Parathyroid adenoma (tissue), 2 donors: ENCODE results near the gene EME1.

Experiments used
- H2AFZ ChIP-seq: fragments of 300-600 bp; sonication (generic); one replicate; pipeline ENCODE4 v1.7.0; 2017; ENCODE audit warnings: antibody characterized with exemption, mild to moderate bottlenecking
- H3K27ac ChIP-seq: fragments of 300-600 bp; sonication (generic); one replicate; pipeline ENCODE4 v1.7.0; 2017
- H3K27me3 ChIP-seq: fragments of 300-600 bp; sonication (generic); one replicate; pipeline ENCODE4 v1.7.0; 2017; ENCODE audit warnings: low read length; ENCODE audit not compliant: control insufficient read depth, insufficient read depth
- H3K36me3 ChIP-seq: fragments of 300-600 bp; sonication (generic); one replicate; pipeline ENCODE4 v1.7.0; 2017; ENCODE audit warnings: low read length; ENCODE audit not compliant: control insufficient read depth, insufficient read depth
- H3K4me1 ChIP-seq: fragments of 300-600 bp; sonication (generic); one replicate; pipeline ENCODE4 v1.7.0; 2017; ENCODE audit warnings: control low read depth
- H3K4me2 ChIP-seq: fragments of 300-600 bp; sonication (generic); one replicate; pipeline ENCODE4 v1.7.0; 2017; ENCODE audit warnings: low read length
- H3K4me3 ChIP-seq: fragments of 300-600 bp; sonication (generic); one replicate; pipeline ENCODE4 v1.7.0; 2017; ENCODE audit warnings: low read depth, low read length
- H3K79me2 ChIP-seq: fragments of 300-600 bp; sonication (generic); one replicate; pipeline ENCODE4 v1.7.0; 2017; ENCODE audit warnings: control low read depth
- H3K9ac ChIP-seq: fragments of 300-600 bp; sonication (generic); one replicate; pipeline ENCODE4 v1.7.0; 2017; ENCODE audit warnings: mild to moderate bottlenecking
- H3K9me3 ChIP-seq: fragments of 300-600 bp; sonication (generic); one replicate; pipeline ENCODE4 v1.7.0; 2017; ENCODE audit warnings: low read length; ENCODE audit not compliant: control insufficient read depth
- CTCF ChIP-seq: fragments of 300-600 bp; sonication (generic); IDR thresholded peaks from one replicate; pipeline ENCODE4 v1.7.0; 2017; ENCODE audit warnings: antibody characterized with exemption, mild to moderate bottlenecking
- donor health status: primary hyperparathyroidism.

EME1 gene

GRCh38 chr17:50362661-50363060 is 10.4 kb upstream of the EME1 start:
- no peaks in the 10 kb centered on the region for H3K9me3 ChIP-seq
- TF ChIP-seq CTCF, result no peak
- no peak overlapping the region for H3K4me2 ChIP-seq
- H3K27ac ChIP-seq, result no peak overlapping the region
- H2AFZ ChIP-seq, result no peak overlapping the region
- H3K27me3 ChIP-seq, result no peaks in the 10 kb centered on the region
- no peaks in the 10 kb centered on the region for H3K36me3 ChIP-seq
- no peaks in the 10 kb centered on the region for H3K79me2 ChIP-seq
- H3K4me3 ChIP-seq, result no peak overlapping the region
- H3K4me1 ChIP-seq, result peaks cover 6% of the 10 kb centered on the region
- no peak overlapping the region for H3K9ac ChIP-seq

- Histone ChIP-seq H3K36me3 (no peaks in the 10 kb centered on the region), H3K4me1 (peaks cover 6% of the 10 kb centered on the region), H3K4me3 (no peak overlapping the region), H3K9me3 (no peaks in the 10 kb centered on the region), H3K4me2 (no peak overlapping the region), H3K9ac (no peak overlapping the region), H3K27me3 (no peaks in the 10 kb centered on the region), H2AFZ (no peak overlapping the region), H3K27ac (no peak overlapping the region), H3K79me2 (no peaks in the 10 kb centered on the region)
- no peak for TF ChIP-seq CTCF
These were observed 9.6 kb upstream of the EME1 start for GRCh38 chr17:50363217-50364060.

- H2AFZ ChIP-seq, result no peak overlapping the region
- no peaks in the 10 kb centered on the region for H3K36me3 ChIP-seq
- no peak overlapping the region for H3K27ac ChIP-seq
- H3K27me3 ChIP-seq, result no peaks in the 10 kb centered on the region
- H3K9me3 ChIP-seq, result no peaks in the 10 kb centered on the region
- H3K79me2 ChIP-seq, result no peaks in the 10 kb centered on the region
- H3K4me2 ChIP-seq, result no peak overlapping the region
- TF ChIP-seq CTCF, result no peak
- no peak overlapping the region for H3K9ac ChIP-seq
- H3K4me1 ChIP-seq, result peaks cover 6% of the 10 kb centered on the region
- H3K4me3 ChIP-seq, result no peak overlapping the region
These were observed 9.0 kb upstream of the EME1 start for GRCh38 chr17:50364061-50364458.

GRCh38 chr17:50364715-50365114 is 8.3 kb upstream of the EME1 start:
- Histone ChIP-seq H3K79me2 (no peaks in the 10 kb centered on the region), H3K27me3 (no peaks in the 10 kb centered on the region), H3K4me2 (no peak overlapping the region), H3K4me3 (no peak overlapping the region), H3K9ac (no peak overlapping the region), H2AFZ (no peak overlapping the region), H3K4me1 (peaks cover 6% of the 10 kb centered on the region), H3K36me3 (no peaks in the 10 kb centered on the region), H3K27ac (no peak overlapping the region), H3K9me3 (no peaks in the 10 kb centered on the region)
- no peak for TF ChIP-seq CTCF

- Histone ChIP-seq H3K27ac (no peak overlapping the region), H3K36me3 (no peaks in the 10 kb centered on the region), H3K4me1 (peaks cover 6% of the 10 kb centered on the region), H3K9ac (no peak overlapping the region), H3K4me3 (no peak overlapping the region), H3K27me3 (no peaks in the 10 kb centered on the region), H3K9me3 (no peaks in the 10 kb centered on the region), H3K79me2 (no peaks in the 10 kb centered on the region), H3K4me2 (no peak overlapping the region), H2AFZ (no peak overlapping the region)
- TF ChIP-seq CTCF, result no peak
These were observed 7.9 kb upstream of the EME1 start for GRCh38 chr17:50365165-50365564.
